Activated naive CD8-positive, alpha-beta T cell (primary cell): Measurements from ENCODE around the gene CENPV.

ENCODE experiments used
- H3K27ac Mint-ChIP-seq: one replicate; pipeline ENCODE4 v1.8.0; 2021; ENCODE audit warnings: mixed read lengths
- H3K27me3 Mint-ChIP-seq: one replicate; pipeline ENCODE4 v1.8.0; 2021; ENCODE audit warnings: mixed read lengths
- H3K36me3 Mint-ChIP-seq: one replicate; pipeline ENCODE4 v1.8.0; 2021; ENCODE audit warnings: mixed read lengths
- H3K4me1 Mint-ChIP-seq: one replicate; pipeline ENCODE4 v1.8.0; 2021; ENCODE audit warnings: low read depth, mixed read lengths
- H3K4me3 Mint-ChIP-seq: one replicate; pipeline ENCODE4 v1.8.0; 2021; ENCODE audit warnings: mild to moderate bottlenecking, mixed read lengths
- H3K9me3 Mint-ChIP-seq: one replicate; pipeline ENCODE4 v1.8.0; 2021; ENCODE audit warnings: low read depth, mixed read lengths

CENPV gene

DNA sequence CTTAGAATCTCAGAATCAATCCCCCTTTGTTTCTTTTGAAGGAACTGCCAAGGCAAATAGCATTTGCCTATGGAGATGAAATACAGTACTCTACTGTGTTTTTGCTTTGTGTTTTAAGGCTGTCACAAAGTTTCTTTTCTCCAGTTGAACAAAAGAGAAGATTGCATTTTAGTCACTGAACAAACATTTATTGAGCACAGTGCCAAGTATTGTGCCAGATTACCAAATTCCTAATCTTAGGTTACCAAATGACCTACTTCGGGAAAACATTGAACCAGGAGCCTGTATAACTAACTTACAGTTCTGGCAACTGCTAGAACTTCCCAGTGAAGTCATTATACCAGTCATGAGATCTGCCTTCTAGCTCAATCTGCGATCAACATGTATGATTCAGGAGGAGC lies 24.7 kb upstream of the CENPV start:
- H3K27ac Mint-ChIP-seq: no peak overlapping the region
- H3K4me1 Mint-ChIP-seq: peaks cover 16% of the 10 kb centered on the region
- H3K9me3 Mint-ChIP-seq: no peaks in the 10 kb centered on the region
- H3K4me3 Mint-ChIP-seq: no peak overlapping the region
- peaks cover 8% of the 10 kb centered on the region for H3K36me3 Mint-ChIP-seq
- no peaks in the 10 kb centered on the region for H3K27me3 Mint-ChIP-seq

DNA sequence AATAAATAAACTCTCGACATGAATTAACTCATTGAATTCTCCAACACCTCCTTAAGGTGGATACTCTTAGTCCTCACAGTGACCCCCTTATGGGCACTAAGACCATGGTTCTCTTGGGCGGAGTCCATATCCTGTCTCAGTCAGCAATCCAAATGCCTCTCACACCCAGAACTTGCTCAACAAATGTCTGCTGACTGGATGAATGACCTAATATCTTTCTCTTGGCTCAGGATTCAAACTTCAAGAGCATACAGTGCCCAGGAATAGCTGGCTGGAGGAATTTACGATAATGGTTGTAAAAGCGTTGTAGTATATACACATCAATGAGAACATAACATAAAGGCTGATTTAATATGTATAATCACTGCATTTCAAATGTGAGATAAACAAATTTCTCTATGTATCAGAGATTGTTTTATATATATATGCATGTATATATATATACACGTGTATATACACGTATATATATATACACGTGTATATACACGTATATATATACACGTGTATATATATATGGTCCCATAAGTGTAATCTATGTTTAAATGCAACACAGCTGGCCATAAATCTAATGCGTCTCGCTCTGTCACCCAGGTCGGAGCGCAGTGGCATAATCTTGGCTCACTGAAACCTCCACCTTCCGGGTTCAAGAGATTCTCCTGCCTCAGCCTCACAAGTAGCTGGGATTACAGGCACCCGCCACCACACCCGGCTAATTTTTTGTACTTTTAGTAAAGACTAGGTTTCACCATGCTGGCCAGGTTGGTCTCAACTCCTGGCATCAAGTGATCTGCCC lies 21.1 kb upstream of the CENPV start:
- Mint-ChIP-seq H3K27ac (no peak overlapping the region), H3K27me3 (no peaks in the 10 kb centered on the region), H3K4me3 (no peak overlapping the region), H3K4me1 (no peaks in the 10 kb centered on the region), H3K36me3 (no peaks in the 10 kb centered on the region), H3K9me3 (no peaks in the 10 kb centered on the region)

DNA sequence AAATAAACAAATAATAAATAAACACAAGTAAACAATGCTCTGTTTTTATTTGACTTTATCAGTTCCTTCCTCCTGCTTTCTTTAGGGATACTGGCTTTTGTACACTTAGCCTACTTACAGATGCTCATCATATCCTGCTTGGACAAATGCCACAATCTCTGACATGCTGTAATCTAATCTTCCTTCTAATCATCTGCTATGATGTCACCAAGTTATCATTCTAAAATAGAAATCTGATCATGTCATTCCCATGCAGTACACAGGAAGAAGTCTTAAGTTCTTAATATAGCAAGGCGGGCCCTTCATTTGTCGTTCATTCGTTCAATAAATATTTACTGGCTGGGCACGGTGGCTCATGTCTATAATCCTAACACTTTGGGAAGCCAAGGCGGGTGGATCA lies 18.5 kb upstream of the CENPV start:
- Mint-ChIP-seq H3K4me3 (no peak overlapping the region), H3K27ac (no peak overlapping the region), H3K36me3 (no peaks in the 10 kb centered on the region), H3K4me1 (no peaks in the 10 kb centered on the region), H3K9me3 (no peaks in the 10 kb centered on the region), H3K27me3 (no peaks in the 10 kb centered on the region)

DNA sequence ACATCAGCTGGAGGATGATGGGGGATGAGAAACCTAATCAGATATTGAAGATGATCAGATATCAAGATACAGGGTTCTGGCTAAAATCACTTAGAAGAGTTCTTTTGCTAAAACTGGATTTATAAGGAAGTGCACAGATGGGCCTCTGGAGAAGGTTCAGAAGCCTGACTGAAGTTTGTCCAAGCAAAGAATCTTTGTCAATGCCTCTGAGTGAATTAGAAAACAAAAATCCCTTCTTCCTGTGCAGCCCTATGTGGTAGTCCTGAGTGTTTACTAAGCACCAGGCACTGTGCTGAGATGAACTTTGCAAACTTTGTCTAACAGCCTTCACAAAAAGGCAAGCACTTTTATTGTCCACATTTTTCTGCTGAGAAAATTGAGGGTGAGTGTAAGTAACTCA lies 11.4 kb upstream of the CENPV start:
- H3K36me3 Mint-ChIP-seq: no peaks in the 10 kb centered on the region
- no peak overlapping the region for H3K27ac Mint-ChIP-seq
- H3K4me3 Mint-ChIP-seq: no peak overlapping the region
- no peaks in the 10 kb centered on the region for H3K9me3 Mint-ChIP-seq
- no peaks in the 10 kb centered on the region for H3K27me3 Mint-ChIP-seq
- H3K4me1 Mint-ChIP-seq: peaks cover 2% of the 10 kb centered on the region

DNA sequence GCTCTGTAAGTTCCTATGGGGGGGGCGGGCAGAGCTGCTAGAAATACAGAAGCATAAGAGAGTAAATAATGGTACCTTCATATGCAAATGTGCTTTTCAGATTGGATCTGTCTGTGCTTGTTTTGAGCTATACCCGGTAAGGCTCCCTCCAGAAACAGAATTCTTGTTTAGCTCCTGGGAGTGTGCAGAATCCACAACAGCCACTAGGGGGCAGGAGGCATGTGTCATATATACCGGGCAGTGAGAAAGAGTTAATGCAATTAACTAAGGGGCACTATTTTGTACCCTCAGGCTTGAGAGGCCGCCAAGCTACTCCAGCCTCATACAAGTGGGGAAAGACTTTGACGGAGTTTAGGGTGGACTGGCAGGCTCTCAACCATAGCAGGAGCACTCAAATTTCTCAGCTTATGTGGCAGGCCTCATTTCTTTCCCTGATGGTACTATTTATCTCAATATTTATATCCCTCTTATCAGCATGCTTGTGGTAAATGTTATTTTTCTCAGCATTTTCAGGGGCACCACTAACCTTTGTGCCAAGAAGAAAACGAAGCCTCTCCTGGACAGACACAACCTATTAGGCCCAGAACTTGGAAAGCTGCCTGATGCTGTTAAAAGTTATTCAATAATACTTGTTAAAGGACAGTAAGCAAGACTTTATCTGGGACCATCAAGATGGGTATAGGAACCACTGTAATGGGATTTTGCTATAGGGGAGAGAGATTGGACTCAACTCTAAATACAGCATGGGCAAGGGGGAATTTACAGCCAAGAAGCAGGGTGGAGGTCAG lies 10.7 kb upstream of the CENPV start:
- Mint-ChIP-seq H3K36me3 (no peaks in the 10 kb centered on the region), H3K4me3 (no peak overlapping the region), H3K9me3 (no peaks in the 10 kb centered on the region), H3K4me1 (peaks cover 2% of the 10 kb centered on the region), H3K27ac (no peak overlapping the region), H3K27me3 (no peaks in the 10 kb centered on the region)

DNA sequence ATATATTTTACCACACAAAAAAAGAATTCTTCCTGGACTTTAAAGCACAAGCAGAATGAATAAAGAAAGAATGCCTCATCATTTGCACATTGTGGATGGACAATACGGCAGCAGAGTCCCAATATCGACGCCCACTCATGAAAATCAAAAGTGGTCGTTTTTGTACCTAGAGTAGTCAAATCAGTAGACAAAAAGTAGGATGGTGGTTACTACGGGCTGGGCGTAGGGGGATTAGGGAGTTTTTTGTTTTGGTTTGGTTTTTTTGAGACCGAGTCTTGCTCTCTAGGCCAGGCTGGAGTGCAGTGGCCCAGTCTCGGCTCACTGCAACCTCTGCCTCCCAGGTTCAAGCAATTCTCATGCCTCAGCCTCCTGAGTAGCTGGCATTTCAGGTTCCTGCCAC lies 8.6 kb upstream of the CENPV start:
- no peaks in the 10 kb centered on the region for H3K9me3 Mint-ChIP-seq
- H3K4me1 Mint-ChIP-seq: peaks cover 2% of the 10 kb centered on the region
- no peaks in the 10 kb centered on the region for H3K36me3 Mint-ChIP-seq
- H3K27me3 Mint-ChIP-seq: no peaks in the 10 kb centered on the region
- no peak overlapping the region for H3K27ac Mint-ChIP-seq
- no peak overlapping the region for H3K4me3 Mint-ChIP-seq

DNA sequence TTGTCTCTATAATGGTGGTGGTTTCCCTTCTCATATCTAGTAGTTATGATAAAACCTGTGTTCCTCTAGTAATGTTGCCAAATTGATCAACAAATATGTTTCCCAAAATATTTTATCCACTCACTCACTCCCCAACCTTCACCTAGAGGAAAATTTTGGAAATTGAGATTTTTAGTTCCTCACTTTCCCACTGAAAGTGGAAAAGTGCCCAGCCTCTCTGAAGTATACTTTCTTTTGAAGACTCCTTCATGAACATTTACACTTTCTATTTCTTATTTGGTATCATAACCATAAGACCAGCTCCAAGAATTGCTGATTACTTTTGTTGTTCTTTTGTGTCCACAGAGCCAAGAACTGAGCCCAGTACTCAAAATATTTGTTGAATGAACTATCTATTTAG lies 5.1 kb upstream of the CENPV start:
- H3K4me1 Mint-ChIP-seq: peaks cover 4% of the 10 kb centered on the region
- H3K27me3 Mint-ChIP-seq: no peaks in the 10 kb centered on the region
- no peak overlapping the region for H3K4me3 Mint-ChIP-seq
- no peaks in the 10 kb centered on the region for H3K36me3 Mint-ChIP-seq
- H3K27ac Mint-ChIP-seq: no peak overlapping the region
- no peaks in the 10 kb centered on the region for H3K9me3 Mint-ChIP-seq

DNA sequence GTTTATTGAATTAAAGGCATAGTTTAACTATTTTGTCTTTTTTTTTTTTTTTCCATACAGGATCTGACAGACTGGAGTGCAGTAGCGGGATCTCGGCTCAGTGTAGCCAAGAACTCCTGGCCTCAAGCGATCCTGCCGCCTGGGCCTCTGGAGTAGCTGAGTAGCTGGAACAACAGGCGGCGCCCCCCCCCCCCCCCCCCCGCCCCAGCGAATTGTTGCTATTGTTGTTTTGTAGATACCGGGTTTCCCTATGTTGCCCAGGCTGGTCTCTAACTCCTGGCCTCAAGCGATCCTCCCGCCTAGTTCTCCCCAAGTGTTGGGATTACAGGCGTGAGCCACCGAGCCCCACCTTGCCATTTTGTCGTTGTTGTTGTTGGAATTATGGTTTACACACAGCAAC lies 1.3 kb upstream of the CENPV start:
- H3K36me3 Mint-ChIP-seq: no peaks in the 10 kb centered on the region
- H3K4me1 Mint-ChIP-seq: peaks cover 24% of the 10 kb centered on the region
- H3K27ac Mint-ChIP-seq: peak overlapping the region; percentile 28
- peak overlapping the region; percentile 84 for H3K4me3 Mint-ChIP-seq
- no peaks in the 10 kb centered on the region for H3K27me3 Mint-ChIP-seq
- H3K9me3 Mint-ChIP-seq: no peaks in the 10 kb centered on the region

DNA sequence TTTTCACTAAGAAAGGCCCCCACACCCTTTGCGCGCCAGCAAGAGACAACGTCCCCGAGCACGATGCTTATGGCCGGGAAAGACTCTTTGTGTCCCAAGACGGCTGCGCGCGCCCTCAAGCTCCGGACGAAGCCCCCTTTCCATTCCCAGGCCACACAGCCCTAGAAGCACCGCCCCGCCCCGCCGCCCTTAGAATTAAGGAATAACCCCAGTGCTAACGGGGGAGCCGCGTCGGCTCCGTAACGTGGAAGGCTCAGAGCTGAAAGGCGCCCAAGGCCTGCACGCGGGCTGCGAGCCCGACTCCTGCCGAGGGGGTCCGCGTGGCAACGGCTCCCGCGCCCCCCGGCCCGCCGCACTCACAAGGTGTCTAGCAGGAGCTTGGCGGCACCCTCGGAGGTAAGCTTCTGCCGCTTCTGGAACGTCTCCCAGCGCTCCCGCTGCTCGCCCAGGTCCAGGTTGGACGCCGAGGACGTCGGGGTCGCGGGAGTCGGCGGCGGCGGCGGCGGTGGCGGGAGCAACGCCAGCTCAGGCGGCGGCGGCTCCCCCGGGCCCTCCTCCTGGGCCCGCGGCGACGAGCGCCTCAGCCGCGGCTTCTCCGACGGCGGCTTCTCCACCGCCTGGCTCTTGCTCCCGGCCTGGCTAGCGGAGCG lies 477 bp downstream of the CENPV start:
- Mint-ChIP-seq H3K27me3 (no peaks in the 10 kb centered on the region), H3K4me1 (peaks cover 26% of the 10 kb centered on the region)

DNA sequence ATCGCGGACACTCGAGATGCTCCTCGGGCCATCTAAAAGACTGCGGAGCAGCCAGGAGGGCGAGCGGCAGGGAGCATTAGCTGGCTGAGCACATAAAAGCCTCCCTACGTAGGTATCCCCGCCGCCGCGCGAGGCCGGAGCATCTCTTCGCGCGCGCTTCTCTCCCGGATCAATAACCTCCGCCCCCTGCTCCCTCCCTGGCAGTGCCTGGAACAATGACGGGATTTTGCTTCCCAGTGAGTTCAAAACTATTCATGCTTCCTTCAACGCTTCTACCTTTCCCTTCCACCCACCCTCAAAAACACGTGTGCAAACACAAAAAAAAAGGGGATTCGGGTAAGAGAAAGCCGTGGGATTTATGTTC lies 984 bp downstream of the CENPV start:
- peak overlapping the region; percentile 95 for H3K27ac Mint-ChIP-seq
- peak overlapping the region; percentile 97 for H3K4me3 Mint-ChIP-seq
- H3K9me3 Mint-ChIP-seq: no peaks in the 10 kb centered on the region
- peaks cover 3% of the 10 kb centered on the region for H3K36me3 Mint-ChIP-seq
- peaks cover 26% of the 10 kb centered on the region for H3K4me1 Mint-ChIP-seq
- H3K27me3 Mint-ChIP-seq: no peaks in the 10 kb centered on the region

More for the DNA sequence above, 477 bp downstream of the CENPV start:
- Mint-ChIP-seq H3K4me3 (peak overlapping the region; percentile 97), H3K27ac (peak overlapping the region; percentile 95), H3K9me3 (no peaks in the 10 kb centered on the region), H3K36me3 (no peaks in the 10 kb centered on the region)

DNA sequence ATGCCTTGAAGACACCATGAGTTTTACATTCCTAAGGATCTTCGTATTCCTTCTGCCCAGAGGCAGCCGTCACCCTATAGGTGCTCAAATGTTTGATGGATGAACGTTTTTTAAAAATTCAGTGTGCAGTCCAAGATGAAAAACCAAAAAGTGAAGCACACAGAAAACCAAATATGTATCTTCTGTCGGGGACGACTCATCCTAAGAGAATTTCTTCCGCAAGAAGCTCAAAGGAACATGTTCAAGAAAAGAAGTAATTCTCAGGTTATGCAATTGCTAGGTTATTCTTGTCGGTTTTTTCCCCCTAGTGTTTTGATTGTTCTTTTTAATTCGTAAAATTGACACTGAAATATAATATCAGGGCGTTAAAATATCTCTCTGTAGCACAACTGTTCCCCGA lies 1.4 kb downstream of the CENPV start:
- no peaks in the 10 kb centered on the region for H3K27me3 Mint-ChIP-seq
- peak overlapping the region; percentile 97 for H3K4me3 Mint-ChIP-seq
- H3K27ac Mint-ChIP-seq: peak overlapping the region; percentile 95
- H3K4me1 Mint-ChIP-seq: peaks cover 26% of the 10 kb centered on the region
- no peaks in the 10 kb centered on the region for H3K9me3 Mint-ChIP-seq
- H3K36me3 Mint-ChIP-seq: peaks cover 3% of the 10 kb centered on the region

DNA sequence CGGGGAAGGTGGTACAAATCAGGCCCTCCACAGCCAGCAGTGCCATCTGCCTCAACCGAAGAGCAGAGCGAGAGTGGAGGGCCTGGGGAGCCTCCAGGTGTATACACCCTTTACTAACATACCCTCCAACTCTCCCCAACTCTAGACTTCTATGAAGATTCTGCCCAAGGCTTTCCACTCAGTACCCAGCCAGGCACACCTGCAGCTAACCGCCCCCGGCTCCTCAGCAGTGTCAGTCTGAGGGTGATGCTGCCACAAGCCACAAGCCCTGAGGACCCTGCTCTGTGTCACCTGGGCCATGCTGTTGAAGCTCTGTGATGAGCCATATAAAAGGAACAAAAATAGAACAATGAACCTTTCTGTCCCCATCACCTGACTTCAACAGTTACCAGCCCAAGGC lies 3.8 kb downstream of the CENPV start:
- H3K36me3 Mint-ChIP-seq: peaks cover 3% of the 10 kb centered on the region
- H3K4me3 Mint-ChIP-seq: no peak overlapping the region
- peaks cover 26% of the 10 kb centered on the region for H3K4me1 Mint-ChIP-seq
- H3K27ac Mint-ChIP-seq: no peak overlapping the region
- H3K27me3 Mint-ChIP-seq: no peaks in the 10 kb centered on the region
- no peaks in the 10 kb centered on the region for H3K9me3 Mint-ChIP-seq

DNA sequence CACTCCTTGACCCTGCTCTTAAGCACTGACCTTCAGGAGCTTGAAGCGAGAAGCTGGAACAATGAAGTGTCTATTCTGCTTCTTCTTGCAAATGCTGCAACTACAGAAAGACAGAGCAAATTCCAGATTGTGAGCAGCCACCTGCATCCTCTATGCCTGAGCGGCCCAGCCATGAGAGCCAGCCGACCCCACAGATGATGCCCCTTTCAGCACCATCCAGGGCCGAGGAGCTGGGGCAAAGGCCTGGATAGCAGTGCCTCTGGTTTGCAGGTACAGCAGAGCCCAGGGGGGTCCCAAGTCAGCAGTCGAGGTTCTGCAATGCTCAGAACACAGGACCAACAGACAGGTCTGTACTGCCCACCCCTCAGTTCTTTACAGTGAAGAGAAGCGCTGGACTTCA lies 4.7 kb downstream of the CENPV start:
- no peaks in the 10 kb centered on the region for H3K27me3 Mint-ChIP-seq
- H3K27ac Mint-ChIP-seq: no peak overlapping the region
- no peak overlapping the region for H3K4me3 Mint-ChIP-seq
- H3K4me1 Mint-ChIP-seq: peaks cover 22% of the 10 kb centered on the region
- H3K36me3 Mint-ChIP-seq: peaks cover 5% of the 10 kb centered on the region
- no peaks in the 10 kb centered on the region for H3K9me3 Mint-ChIP-seq

DNA sequence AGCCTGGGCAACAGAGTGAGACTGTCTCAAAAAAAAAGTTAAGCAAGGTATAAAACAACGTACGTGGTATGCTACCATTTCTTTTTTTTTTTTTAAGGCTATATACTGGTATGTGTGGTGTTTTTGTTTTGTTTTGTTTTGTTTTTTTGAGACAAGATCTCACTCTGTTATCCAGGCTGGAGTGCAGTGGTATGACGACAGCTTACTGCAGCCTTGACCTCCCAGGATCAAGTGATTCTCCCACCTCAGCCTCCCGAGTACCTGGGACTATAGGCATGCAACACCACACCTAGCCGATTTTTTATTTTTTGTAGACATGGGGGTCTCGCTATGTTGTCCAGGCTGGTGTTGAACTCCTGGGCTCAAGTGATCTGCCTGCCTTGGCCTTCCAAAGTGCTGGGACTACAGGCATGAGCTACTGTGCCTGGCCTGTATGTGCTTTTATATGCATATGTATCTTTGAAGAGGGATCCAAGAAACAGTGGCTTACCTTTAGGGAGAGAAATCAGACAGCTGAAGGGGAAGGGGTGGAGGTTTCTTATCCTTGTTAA lies 6.5 kb downstream of the CENPV start:
- Mint-ChIP-seq H3K27me3 (no peaks in the 10 kb centered on the region), H3K9me3 (no peaks in the 10 kb centered on the region), H3K4me3 (no peak overlapping the region), H3K27ac (no peak overlapping the region), H3K36me3 (peaks cover 5% of the 10 kb centered on the region), H3K4me1 (peaks cover 15% of the 10 kb centered on the region)

DNA sequence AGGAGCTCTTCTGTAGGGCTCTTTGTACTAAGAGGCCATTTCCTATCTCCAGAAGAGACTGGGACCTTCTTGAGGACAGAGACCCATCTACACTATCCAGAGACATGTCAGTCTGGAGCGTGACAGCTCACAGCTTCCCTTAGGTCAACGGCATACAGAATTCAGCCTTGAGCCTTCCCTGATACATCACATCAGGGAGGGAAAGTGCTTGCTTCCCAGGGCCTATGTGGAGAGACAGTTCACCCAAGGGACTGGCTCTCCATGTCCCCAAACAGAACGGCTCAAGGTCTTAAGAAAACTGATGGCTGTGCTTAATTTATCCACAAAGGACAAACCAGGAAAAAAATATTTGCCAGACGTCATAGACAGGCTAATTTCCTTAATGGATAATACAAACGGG lies 7.7 kb downstream of the CENPV start:
- H3K36me3 Mint-ChIP-seq: peaks cover 5% of the 10 kb centered on the region
- no peaks in the 10 kb centered on the region for H3K27me3 Mint-ChIP-seq
- H3K9me3 Mint-ChIP-seq: no peaks in the 10 kb centered on the region
- H3K4me1 Mint-ChIP-seq: peaks cover 5% of the 10 kb centered on the region
- no peak overlapping the region for H3K4me3 Mint-ChIP-seq
- no peak overlapping the region for H3K27ac Mint-ChIP-seq
